GM03348 (cell line): ENCODE data around the gene WDFY1.
"Not testable (repeated sequence)": the region's sequence is repeated elsewhere in the genome, so short reads cannot be mapped to it uniquely, and the experiment has no call there.

ENCODE experiments used
- DNase-seq: peaks from one replicate; pipeline ENCODE4 v3.0.0; 2012; ENCODE audit warnings: low spot score

WDFY1 gene

DNA sequence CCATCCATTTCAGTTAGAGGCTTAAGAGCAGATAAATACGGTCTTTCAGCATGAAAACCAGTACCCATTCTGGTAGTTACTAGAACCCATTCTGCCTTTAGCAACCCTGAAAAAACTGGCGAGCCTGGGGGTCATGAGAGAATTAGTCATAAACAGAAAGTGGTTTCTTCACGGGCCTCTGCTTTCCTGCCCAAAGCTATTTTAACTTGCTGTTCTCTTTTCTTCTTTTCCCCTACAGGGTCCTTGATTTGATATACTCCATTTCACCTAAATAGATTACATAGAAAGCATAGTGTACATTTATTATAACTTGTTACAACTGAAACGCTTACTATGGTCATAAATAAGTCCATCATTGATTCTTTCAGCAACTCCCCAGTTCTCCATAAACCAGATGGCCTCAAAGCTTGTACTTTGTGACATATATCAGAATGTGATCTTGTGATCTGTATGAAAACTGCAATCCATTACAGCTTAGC is 48.3 kb downstream of the WDFY1 start:
- DNase-seq: no peak

GRCh38 chr2:223894968-223895367 is 50.2 kb downstream of the WDFY1 start:
- DNase-seq: no peak

DNA sequence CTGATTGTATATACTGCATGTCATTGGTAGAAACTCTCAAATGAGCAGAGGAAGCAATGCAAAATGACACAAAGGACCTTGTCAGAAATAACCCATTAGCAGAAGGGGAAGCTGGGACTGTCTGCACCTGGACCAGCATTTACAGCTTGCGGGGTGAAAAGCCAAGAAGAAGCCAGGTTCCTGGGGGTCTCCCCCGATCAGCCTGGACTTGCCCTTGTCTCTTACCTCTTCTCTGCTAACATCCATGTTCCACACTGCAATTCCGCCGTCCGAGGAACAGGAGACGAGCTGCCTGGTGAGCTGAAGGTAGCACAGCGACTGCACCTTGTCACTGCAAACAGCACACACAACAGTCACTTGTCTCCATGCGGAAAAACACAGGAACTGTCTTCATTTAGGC is 51.1 kb downstream of the WDFY1 start:
- no peak for DNase-seq

- DNase-seq: no peak
Observed at GRCh38 chr2:223890721-223891120, 54.4 kb downstream of the WDFY1 start.

- no peak for DNase-seq
Observed at GRCh38 chr2:223889229-223889628, 55.9 kb downstream of the WDFY1 start.

DNA sequence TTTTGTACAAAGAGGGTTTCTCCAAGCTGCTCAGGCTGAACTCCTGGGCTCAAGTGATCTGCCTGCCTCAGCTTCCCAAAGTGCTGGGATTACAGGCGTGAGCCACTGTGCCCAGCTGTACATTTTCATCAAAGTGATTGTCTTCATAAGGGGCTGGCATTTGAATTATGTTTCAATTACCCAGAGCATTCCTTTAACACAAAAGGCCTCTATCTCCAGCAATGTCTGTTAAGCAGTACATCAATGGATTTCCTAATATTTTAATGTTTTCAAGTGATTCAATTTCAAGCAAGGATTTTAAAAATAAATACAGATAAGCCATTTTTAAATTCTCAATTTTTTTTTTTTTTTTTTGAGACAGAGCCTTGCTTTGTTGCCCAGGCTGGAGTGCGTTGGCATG is 56.9 kb downstream of the WDFY1 start:
- no peak for DNase-seq

GRCh38 chr2:223887127-223887526 is 58.0 kb downstream of the WDFY1 start:
- peak; percentile 13 for DNase-seq

DNA sequence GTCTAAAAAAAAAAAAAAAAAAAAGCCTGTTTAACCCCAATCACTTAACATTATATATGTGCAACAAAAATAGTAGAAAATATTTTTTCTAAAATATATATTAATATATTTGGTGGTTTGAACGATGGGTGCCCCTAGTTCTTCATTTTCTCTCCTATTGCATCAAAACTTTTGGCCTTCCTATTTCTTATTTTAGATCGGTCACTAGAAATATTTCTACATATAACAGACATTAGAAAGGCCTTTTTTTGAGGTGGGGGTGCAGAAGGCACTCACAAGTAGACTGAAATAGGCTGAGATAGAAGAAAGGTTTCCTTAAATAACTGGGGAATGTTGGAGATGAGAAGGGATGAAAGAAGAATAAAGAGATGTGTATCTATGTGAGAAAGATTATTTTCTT is 58.4 kb downstream of the WDFY1 start:
- DNase-seq: no peak

DNA sequence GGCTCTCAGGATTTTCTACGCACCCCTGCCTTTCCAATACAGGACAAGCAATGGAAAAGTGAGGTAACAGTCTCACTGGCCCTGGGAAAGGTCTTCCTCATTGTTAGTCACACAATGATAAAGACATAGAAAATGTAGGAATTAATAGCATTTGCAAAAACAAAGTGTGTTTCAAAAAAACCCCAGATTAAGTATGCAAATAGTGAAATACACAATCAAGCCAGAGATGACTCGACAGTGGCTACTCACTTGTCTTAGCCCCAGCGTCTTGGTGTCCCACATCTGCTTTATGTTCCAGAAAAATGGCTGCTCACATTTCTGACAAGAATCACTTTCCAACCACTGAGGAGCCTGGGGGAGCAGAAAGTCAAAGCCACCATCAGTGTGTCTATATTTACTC is 60.7 kb downstream of the WDFY1 start:
- peak; percentile 28 for DNase-seq

- DNase-seq: no peak
Observed at GRCh38 chr2:223882715-223883114, 62.4 kb downstream of the WDFY1 start.

DNA sequence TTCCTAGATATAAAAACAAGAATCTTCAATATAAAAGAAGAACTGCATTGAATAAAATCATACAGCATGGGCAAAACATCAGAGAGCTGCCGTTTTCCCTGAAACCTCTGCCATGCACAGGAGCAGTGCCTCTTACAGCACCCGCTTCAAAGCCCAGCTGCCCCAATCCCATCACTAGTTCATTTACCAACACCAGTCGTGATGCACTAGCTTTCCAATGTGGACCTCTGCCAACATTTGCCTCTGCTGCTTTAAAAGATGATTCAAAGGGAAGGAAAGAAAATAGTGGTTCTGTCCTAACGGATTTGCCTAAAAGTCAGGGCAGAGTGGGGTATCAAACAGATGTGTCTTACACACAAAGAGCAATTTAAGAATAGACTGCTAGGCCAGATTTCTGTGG is 64.3 kb downstream of the WDFY1 start:
- no peak for DNase-seq

- no peak for DNase-seq
Observed at GRCh38 chr2:223877721-223878410, 67.3 kb downstream of the WDFY1 start.

- DNase-seq: no peak
Observed at GRCh38 chr2:223873672-223874071, 71.5 kb downstream of the WDFY1 start.

DNA sequence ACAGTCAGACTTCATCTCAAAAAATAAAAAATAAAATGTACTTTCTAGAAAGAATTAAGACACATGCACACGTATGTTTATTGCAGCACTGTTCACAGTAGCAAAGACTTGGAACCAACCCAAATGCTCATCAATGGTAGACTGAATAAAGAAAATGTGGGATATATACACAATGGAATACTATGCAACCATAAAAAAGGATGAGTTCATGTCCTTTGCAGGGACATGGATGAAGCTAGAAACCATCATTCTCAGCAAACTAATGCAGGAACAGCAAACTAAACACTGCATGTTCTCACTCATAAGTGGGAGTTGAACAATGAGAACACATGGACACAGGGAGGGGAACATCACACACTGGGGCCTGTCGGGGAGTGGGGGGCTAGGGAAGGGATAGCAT is 72.4 kb downstream of the WDFY1 start:
- not testable (repeated sequence) for DNase-seq

DNA sequence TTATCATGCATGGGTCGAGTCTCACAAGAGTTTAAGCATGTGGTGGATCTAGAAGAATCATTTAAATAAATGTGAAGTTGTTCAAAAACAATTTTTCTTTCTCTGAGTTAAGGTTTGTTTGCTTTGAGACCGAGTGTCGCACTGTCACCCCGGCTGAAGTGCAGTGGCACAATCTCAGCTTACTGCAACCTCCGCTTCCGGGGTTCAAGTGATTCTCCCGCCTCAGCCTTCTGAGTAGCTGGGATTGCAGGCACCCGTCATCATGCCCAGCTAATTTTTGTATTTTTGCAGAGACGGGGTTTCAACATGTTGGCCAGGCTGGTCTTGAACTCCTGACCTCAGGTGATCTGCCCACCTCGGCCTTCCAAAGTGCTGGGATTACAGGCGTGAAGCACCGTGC is 73.5 kb downstream of the WDFY1 start:
- DNase-seq: not testable (repeated sequence)

DNA sequence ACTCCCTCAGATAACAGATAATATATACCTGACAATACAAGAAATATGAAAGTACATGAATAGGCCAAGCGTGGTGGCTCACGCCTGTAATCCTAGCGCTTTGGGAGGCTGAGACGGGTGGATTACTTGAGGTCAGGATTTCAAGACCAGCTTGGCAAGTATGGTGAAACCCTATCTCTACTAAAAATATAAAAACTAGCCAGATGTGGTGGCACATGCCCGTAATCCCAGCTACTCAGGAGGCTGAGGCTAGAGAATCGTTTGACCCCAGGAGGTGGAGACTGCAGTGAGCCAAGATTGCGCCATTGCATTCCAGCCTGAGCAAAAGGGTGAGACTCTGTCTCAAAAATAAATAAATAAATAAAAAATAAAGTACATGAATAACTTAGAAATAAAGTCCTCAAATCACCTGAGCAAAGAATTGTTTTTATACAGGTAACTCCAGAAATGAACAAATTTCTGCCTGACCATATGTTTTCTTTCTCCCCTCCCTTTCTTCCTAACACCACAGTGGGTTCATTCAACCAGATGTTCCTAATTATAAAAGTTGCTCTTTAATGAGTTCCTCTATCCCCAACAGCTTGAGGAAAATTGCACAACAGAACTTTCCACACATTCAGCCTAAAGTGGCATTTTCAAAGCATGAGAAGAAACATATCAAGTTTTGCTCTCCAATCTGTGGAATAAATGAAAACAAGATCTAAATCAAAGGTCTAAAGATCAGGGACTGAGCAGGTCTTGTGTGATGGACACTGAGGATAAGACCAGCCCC is 74.1 kb downstream of the WDFY1 start:
- peak; percentile 36 for DNase-seq

DNA sequence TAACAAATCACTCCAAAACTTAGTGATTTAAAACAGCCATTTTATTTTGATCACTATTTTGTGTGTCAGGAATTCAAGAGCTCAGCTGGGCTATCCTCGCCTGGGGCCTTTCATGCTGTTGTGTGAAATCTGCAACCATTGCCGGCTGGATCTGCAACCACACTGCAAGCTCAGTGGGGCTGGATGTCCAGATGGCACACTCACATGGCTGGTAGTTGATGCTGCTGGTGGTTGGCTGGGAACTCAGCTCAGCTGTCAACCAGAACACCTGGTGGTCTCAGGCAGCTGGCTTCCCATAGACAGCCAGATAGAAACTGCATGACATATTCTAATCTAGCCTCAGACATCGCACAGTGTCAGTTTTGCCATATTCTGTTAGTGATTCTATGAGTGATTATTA is 77.1 kb downstream of the WDFY1 start:
- DNase-seq: no peak

DNA sequence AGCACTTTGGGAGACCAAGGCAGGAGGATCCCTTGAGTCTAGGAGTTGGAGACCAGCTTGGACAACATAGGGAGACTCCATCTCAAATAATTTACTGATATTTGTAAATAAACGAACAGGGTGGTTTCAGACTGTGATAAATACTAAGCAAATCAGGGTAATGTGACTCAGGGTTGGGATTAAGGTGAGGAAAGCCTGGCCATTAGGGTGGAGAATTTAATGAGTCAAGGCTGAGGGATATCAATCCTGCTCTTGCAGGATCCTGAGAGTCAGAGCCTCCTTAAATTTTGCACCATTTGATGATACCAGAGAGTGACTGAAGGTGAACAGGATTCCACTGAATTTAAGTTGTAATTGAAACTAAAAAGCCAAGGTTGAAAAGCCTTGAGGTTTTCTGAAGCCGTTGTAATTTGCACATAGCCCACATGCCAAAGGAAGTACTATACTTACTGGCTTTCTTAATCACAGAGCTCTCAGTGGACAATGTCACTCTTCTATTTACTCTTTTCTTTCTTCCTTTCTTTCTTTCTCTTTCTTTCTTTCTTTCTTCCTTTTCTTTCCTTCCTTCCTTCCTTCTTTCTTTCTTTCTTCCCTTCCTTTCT is 79.1 kb downstream of the WDFY1 start:
- no peak for DNase-seq

DNA sequence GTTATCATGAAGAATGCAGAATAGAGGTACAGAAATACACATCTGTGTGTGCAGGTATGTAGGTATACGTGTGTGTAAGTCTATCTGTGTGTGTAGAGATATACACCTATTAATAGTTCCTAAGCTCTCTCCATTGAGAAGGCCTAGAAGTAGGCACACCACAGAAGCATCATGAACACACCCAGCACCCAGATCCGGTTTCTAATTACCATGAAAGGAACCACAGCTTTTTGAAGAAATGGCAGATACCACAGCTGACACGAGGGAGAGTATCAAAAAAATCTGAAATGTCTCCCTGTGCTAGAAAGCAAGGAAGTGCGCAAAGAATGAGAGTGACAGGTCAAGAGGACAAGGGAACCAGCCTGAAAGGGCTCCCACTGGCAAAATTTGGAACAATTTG is 80.0 kb downstream of the WDFY1 start:
- no peak for DNase-seq

DNA sequence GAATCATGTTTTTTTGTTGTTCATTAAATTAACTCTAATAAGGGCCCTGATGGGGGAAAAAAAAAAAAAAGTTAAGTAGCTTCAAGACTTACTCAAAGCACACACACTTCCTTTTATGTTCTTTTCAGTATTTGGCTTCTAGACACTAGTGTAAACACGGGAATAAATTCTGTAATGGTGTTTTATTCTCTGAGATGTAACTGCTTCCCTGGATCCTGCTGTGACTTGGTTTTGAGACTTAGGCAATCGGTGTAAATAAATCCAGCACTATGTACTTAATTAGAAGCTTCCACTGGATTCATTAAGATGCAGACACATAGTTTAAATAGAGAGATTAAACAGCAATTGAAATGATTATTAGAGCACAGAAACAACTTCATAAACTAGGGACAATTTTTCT is 81.6 kb downstream of the WDFY1 start:
- DNase-seq: no peak

DNA sequence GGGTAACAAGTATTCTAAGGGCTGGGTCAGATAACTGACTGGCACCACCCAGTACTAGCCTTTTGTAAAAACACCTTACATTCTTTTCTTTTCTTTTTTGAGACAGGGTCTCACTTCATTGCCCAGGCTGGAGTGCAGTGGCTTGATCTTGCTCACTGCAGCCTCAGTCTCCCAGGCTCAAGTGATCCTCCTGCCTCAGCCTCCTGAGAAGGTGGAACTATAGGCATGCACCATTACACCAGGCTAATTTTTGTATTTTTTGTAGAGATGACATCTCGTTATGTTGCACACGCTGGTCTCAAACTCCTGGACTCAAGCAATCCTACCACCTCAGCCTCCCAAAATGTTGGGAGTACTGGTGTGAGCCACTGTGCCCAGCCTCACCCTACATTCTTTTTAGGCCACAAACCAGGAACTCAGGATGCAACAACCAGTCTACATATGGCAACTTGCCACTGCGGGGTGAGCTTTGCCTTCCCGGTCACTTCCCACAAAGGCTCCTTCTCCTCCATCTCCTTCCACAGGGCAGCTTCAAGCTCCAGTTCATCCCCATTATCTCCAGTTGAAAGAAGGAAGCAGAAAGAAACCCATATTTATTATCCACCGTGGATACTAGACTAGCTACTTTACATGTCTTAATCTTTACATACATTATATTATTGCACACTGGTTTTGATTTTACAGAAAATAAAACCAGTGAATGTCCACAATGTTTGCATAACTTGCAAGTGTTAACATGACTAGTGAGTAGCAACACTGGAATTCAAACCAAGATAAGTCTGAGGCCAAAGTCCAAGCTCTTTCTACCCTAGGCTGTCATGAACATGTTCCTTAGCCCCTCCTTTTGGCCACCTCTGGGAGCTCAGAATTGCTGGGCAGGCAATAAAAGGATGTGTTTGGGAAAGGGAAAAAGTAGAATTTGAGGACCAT is 84.1 kb downstream of the WDFY1 start:
- DNase-seq: peak; percentile 74

DNA sequence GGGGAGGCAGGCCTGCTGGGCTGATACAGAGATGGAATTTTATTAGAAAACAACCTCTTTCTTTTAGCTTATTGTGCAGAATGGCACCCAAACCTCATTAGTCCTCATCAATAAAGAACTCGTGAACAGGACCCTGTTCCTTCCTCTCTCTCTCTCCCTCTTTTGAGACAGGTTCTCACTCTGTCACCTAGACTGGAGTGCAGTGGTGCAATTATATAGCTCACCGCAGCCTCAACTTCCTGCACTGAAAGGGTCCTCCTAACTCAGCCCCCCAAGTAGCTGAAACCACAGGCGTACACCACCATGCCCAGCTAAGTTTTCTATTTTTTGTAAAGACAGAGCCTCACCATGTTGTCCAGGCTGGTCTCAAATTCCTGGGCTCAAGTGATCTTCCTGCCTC is 86.1 kb downstream of the WDFY1 start:
- no peak for DNase-seq
